GM21529 (cell line): Measurements from ENCODE around the gene HOXC11.

Experiments
- ATAC-seq: cut with Tn5 transposase; IDR thresholded peaks from one replicate; pipeline ENCODE4 v1.9.1; 2021; ENCODE audit not compliant: unreplicated experiment

HOXC11 gene

DNA sequence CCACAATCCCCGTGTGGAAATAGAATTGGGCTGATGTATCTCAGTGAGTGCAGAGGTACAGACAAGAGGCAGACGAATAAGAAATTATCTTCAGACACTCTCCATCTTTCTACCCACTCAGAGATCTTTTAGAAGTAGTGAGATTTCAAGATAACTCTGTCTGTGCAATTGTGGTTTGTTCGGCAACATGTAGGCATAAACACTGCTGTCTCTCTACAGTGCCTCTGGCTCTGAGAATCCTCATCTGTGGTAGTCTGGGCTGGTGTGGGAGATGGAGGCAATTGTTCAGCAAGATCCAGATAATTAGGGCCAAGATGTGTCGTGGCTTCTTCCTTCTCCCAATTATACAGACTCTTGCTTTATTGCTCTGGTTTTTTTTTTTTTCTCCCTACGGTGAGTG lies 31.2 kb upstream of the HOXC11 start:
- no peak for ATAC-seq

DNA sequence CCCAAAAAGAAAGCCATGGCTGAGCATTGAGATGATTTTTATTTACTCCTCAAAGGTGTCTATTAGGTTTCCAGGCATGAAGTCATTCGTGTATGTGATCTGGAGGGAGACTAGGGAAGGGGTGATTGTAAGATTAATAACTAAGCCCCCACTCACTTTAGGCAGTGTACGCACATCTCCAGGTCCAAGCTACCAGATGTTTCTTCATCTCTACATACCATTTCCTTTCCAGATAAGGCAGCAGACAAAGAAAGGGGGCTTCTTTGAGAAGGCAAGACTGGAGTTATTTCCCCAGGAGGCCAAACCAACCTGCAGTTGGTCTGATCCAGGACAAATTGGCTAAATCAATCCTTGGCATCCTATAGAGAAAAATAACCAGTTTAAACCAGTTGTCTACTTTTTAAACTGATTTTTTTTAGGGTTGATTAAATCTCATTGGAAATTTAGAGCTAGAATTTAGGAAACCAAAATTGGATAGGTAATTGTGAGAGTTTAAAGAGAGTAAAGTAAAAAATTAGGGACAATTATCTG lies 30.4 kb upstream of the HOXC11 start:
- ATAC-seq = no peak

DNA sequence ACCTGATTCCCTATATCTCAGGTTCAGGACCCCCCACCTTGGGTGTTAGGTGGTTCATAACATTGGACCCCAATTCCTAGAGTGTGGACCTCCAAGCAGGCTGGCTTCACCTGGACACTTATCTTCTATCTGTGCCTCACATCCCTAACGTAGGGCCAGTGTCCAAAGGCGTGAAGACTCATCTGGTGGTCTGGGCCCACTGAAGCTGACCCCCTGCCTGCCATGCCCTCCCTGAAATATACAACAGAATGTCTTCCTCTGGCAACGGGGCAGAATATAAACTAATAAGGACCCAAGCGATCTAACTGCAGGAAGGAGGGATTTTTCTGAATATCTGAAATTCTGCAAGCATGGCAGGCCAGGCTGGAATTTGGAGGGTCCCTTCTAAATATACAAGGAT lies 28.7 kb upstream of the HOXC11 start:
- ATAC-seq = no peak

DNA sequence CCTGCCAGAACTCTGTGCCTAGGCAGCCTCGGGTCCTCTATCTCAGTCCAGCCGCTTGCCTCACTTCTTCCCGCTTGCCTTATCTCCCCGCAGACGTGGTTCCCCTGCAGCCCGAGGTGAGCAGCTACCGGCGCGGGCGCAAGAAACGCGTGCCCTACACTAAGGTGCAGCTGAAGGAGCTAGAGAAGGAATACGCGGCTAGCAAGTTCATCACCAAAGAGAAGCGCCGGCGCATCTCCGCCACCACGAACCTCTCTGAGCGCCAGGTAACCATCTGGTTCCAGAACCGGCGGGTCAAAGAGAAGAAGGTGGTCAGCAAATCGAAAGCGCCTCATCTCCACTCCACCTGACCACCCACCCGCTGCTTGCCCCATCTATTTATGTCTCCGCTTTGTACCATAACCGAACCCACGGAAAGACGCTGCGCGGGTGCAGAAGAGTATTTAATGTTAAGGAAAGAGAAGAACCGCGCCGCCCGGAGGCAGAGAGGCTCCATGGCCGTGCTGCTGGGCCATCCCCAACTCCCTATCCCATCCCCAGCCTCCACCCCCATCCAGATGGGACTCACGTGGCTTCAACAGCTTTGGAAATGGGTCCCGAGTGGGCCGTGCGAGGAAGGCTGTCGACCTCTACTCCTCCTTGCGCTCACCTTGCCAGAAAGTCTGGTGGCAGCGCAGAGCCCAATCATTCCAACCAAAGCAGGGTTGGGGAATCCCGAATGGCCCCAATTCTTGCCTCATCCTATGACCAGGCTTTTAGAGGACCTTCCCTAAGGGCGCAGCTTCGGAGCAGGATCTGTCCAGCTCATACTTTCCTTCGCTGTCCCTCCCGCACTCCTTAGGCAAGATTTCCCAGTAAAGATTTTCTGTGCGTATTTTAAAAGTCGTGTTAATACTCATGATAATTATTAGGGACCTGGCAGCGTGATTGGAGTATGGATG lies 27.7 kb upstream of the HOXC11 start:
- ATAC-seq = no peak

DNA sequence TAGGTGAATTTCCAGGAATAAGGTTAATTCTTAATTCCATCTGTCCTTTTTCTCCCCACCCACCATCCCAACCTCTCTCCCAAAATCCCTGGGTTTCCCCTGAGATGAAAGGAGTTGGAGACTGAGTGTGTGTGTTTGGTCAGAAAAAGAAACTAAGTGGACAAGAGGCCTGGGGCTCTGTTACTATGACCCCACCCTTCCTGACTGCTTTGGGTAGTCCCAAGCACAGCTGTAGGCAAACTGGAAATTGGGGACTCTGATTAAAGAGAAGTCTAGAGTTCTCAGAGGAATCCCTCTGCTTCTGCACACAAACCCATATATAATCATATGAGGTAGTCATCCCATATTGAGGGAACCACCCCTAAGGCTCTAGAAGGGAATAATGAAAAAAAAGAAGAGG lies 25.2 kb upstream of the HOXC11 start:
- no peak for ATAC-seq

DNA sequence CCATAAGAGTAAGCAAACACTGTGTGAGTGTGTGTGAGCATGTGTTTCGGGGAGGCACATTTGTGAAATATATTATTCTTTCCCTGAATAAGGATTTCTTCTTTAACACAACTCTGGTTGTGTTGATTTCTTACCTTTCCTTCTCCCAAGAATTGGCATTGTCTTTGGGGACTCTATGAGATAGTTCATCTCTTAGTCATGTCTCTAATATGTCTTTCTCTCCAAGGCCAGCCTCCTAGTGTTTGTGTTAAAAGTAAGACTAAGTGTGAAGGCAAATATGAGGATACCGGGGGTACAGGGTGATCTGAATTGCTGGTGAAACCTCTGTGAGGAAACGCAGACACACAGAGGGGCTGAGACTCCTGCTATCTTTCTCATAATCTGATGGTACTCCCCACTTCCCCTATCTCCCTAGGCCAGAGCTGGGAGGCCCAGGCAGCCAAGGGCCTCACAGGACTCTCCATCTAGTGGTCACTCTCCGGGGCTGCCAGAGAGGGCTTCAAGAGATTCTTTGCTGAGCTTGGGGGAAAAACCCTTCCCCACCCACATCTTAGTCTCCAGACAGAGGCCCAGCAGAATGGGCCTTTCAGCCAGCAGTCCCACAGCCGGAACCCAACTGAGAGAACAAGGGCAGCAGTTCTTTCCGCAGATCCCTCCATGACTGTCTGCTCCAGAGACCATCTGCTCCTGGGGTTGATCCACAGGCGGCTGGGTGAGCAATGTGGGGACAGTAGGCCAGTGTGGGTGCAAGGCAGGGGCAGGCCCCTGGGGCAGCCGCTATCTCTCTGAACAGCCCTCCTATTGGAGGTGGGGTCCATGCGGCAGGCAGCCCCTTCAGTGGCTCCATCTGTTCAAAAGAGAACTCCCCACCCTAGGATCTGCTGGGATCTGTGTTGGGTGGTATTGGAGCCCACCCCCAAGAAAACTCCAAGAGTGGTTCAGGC lies 24.0 kb upstream of the HOXC11 start:
- no peak for ATAC-seq

DNA sequence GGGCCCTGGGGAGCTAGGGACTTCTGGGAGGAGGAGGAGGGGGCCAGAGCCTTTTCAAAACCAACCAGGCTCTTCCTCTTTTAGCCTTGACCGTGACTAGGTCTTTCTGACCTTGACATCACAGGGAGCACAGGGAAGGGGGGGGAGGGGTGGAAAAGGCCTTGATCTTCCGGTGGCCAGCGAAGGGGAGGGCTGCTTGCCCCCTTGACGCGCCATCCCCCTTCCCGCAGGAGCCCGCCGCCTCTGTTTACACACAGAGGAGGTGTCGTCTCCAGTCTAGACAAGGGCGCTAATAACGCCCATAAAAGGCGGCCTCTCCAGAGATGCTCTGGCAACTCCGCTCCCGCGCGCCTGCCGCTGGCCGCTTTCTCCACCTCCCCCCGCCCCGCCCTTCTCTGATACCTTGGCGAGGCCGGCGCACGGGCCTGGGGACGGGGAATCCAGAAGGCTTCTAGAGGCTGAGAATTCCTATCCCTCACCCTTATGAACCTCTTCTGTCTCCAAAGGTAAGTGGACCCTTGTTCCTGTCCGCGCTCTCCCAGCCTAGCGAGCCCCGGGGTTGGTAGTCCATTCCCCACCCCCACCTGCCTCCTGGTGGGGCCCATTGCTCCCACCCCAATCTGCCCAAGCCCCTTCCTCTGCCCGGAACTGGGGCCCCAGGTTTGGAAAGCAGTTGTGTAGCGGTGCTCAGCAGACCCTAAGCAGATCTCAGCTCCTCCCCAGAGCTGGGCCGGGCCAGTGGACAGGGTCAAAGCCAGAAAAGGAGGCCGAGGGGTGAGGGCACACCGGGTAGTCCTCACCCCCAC lies 23.1 kb upstream of the HOXC11 start:
- ATAC-seq = no peak

DNA sequence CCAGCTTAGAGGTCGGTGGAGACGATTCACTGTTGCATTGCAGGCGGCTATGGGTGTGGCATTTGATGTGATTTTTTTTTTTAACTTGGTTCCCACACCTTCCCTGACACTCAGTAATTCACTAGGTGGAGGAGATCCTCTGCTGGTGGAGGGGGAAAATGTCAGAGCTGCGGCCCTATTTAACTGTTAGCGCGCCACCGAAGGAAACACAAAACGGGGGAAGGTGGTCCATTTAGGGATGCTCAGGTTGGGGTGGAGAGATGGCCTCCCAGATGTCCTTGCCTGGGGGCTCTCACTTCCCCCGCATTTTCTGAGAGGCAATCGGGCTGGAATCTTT lies 22.5 kb upstream of the HOXC11 start:
- no peak for ATAC-seq

DNA sequence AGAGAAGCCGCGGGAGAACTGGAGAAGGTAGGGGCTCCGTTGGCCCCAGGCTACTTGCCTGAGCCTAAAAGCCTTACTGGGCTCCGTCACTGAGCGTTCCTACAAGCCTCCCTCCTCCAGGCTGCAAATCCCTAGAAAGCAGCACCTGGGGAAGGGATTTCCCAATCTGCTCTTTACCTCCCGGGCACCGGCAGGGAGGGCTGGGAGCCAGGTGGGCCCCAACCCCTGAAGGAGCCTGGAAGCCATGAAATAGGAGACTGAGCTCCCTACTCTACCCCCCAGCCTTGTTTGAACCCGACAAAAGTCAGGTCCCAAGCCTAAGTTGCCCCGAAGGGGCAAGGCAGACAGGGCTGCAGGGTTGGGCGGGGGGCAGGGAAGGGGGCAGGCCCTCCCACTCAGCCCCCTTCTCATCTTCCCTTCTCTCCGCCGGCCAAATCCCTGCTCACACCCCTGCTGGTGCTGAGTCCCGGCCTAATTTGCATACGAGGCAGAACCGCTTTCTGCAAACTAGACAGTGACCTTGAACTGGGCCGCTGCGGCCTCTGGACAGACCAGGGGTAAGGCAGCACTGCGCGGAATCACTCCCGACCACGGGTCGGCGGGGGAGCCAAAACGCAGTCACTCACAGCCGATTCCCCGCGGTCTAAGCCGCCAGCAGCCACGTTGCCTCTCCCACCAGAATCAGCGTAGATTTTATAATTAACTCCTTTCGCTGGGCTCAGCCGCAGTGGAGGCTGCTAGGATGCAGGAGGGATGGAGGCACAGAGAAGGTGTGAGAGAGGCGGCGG lies 21.9 kb upstream of the HOXC11 start:
- no peak for ATAC-seq

DNA sequence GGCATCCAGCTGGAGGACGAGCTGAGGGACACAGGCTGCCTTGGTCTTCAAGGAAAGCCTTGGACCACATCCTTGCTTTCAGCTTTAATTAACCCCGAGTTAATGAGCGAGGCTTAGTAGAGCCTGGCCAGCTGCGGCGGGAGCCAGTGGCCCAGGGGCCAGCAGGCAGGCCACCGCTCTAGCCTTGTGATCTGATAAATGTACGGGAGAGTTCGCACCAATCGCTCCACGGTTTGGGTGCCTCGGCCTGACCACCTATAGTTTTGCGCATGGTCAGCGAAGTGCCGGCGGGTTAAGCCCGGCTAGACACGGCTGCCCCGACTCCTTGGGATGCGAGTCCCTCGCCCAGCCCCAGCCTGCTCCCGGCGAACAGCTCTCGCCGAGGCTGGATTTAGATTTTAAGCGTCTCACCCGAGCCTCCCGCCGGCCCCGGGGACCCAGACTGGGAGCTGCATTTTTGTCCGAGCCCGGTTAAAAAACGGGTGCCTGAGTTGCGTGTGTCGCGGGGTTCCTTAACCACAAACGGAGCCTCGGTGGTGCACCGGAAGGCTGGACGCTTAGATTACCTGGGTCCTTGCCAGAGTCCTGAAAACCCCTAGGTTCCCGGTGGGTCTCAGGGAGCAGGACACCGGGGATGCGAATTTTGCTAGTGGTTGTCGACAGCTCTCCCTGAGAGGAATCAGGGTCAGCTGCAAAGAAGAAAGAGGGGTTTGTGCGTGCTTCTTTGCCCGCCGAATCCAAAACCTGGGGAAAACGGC lies 21.2 kb upstream of the HOXC11 start:
- no peak for ATAC-seq

DNA sequence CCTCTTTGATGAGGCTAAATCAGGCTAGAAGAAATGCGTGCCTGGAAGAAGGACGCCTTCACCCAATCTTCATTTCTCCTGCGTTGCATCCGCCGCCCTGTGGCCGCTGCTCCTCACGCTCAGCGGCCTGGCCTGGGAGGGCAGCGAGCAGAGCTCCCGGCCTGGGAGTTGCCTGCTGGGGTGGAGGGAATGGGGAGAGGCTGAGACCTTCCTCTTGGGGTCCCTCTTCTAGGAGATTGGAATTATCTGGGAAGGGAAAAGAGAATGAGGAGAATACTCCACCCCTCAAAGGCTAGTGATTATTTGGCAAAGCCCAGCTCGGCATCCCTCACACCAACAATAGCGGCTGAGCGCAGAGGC lies 20.6 kb upstream of the HOXC11 start:
- ATAC-seq = no peak

DNA sequence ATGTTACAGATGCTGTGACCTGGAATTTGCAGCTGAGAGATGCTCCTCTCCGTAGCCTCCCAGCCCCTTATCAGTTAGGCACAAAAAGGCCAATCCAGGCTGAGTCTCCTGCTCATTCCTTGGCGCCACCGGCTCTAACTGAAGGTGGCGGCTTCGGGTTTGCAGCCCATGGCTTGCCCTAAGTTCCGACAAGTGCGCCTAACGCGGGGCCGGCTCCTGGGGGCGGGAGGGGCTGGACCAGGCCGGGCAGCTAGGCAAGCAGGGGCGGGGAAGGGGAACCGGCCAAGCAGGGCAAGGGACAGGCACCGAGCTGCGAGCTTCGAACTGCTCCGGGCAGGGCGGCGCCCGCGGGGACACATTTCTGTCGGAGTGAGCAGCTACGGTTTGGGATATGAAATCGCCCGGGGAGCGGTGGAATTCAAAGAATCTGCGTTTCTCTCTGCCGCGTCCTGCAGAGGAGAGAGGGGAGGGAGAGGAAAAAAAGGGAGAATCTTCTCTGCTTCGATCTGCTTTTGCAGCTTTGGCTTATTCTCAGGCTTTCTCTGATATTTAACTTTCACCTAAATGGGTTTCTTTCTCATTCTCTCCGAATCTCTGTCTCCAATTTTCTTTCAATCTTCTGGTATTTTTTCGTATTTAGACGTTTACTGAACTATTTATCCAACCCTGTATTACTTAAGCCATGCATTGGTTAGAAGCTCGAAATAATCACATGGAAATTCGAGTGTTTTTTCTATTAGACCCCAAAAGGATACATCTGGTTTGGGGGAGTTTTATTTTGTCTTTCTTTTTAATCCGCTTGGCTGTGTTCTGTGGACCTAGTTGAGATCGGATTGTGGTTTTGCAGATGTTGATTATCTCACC lies 19.8 kb upstream of the HOXC11 start:
- no peak for ATAC-seq

DNA sequence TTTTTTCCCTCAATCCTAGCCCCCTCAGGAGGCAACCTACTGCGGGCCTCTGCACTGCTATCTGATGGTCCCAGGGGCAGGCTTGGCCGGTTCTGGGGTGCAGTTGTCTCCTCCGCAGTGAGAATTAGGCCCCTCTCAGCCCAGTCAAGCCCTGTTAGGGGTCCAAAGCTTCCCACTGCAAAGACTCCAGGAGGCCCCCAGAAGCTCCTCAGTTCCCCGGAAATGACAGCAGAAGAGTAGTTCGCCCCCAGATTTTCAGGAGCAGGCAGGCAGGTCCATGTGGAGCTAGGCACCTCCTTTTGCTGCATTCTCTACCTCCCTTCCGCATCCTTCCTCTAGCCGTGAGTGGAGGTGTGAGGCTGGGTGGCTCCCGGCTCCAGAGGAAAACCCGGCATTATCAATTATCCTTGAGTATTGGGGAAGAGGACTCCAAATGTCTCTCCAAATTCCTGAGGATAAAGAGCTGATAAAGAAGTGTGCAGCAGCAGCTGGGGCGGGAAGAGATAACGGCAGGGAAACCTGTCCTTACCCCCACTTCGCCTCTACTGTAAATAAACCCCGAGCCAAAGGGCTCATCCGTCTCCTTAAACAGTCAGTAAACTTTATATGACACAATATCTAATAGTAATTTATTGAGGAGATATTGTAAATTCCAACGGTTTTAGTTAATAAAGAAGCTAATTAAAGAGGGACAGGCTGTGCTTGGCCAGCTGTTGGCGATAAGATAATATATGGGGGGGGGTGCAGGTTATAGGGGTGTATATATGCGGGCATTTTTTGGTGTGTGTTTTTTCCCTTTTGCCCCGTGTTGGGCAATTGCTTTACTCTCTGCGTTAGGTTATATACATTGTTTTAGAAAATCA lies 18.9 kb upstream of the HOXC11 start:
- ATAC-seq = no peak

DNA sequence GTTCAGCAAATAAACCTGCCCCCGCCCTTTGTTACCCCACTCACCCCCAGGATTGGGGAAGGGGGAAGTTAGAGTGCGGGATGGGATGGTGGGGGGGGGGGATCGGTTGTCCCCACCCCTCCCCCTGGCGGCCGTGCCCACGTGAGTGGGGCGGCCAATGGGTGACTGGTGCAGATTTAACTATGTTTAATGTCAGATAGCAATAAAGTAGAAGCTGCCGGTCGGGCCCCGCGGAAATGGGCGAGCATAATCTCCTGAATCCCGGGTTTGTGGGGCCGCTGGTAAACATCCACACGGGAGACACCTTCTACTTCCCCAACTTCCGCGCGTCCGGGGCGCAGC lies 18.3 kb upstream of the HOXC11 start, which contains the start of gene HOXC12:
TSS of gene HOXC12 (plus strand) at position 210 of the 342 bp plus-strand sequence. CDS start at position 237, 27 bp downstream.
- no peak for ATAC-seq

DNA sequence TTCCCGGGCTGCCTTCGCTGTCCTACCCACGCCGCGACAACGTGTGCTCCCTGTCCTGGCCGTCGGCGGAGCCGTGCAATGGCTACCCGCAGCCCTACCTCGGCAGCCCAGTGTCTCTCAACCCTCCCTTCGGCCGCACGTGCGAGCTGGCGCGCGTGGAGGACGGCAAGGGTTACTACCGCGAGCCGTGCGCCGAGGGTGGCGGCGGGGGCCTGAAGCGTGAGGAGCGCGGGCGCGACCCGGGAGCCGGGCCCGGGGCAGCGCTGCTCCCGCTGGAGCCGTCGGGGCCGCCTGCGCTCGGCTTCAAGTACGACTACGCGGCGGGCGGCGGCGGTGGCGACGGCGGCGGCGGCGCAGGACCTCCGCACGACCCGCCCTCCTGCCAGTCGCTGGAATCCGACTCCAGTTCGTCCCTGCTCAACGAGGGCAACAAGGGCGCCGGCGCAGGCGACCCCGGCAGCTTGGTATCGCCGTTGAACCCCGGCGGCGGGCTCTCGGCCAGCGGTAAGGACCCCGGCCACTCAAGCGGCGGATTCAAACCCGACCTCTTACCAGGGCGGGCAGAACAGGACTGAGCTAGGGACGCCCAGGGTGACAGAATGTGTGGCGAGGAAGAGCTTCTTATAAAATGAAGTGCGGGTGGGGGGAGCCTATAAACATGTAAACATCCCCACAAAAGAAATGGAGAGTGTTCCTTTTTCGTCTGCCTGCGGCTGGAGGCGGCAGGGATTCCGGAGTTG lies 17.7 kb upstream of the HOXC11 start:
- no peak for ATAC-seq

DNA sequence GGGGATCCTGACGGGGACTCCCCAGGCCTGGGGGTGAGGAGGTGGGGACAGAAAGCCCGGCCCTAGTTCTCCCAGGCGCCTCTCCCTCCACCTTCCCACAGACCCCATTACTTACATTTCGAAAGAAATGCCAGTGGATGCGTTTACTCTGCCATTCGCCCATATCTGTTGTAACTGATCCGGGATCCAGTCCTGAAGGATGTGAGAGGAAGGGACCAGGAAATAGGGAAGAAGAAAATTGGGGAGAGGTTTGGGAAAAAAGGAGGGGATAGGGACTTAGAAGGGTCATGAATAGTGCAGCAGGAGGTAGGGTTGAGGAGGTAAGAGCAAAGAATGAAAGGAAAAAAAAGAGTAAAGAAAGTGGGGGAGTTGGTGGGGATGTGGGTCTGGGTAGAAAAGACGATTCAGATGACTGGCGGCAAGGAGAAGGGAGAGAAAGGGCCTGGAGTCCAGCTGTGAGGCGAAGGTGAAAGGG lies 17.1 kb upstream of the HOXC11 start:
- ATAC-seq = no peak
